Right atrium auricular region (tissue), 2 donors: ENCODE data around the gene RASGRF2. TPM values are rescaled to one million over a fixed set of nuclear protein-coding genes. Genes with fewer than 3 reads are reported as not detected.

Experiments used
- DNase-seq: peaks from one replicate; pipeline ENCODE4 v3.0.0-alpha.2; 2019; ENCODE audit warnings: low spot score
- H3K27ac ChIP-seq, 2 donors: fragments of 200-600 bp; sonication (generic); 1 replicate in 1 of 2; 2 replicates in 1 of 2; pipeline ENCODE4 v1.5.1; 2016 to 2019
- H3K27me3 ChIP-seq, 2 donors: fragments of 200-600 bp; sonication (generic); one replicate each; pipeline versions ENCODE4 v1.5.1 to v1.6.0; 2017 to 2019
- H3K36me3 ChIP-seq: fragments of 200-600 bp; sonication (generic); one replicate; pipeline ENCODE4 v1.5.1; 2016
- H3K4me1 ChIP-seq, 2 donors: fragments of 200-600 bp; sonication (generic); one replicate each; pipeline versions ENCODE4 v1.5.1 to v1.6.0; 2017 to 2019
- H3K4me3 ChIP-seq, 2 donors: fragments of 200-600 bp; sonication (generic); 1 replicate in 1 of 2; 2 replicates in 1 of 2; pipeline ENCODE4 v1.5.1; 2017 to 2019; ENCODE audit warnings: mild to moderate bottlenecking in 1 of 2, moderate library complexity in 1 of 2
- H3K9me3 ChIP-seq, 2 donors: fragments of 200-600 bp; sonication (generic); one replicate each; pipeline ENCODE4 v1.5.1; 2019
- CTCF ChIP-seq, 2 donors: fragments of 200-600 bp; sonication (generic); IDR thresholded peaks; one replicate each; pipeline ENCODE4 v1.5.1; 2019; ENCODE audit warnings: antibody characterized with exemption in 2 of 2
- total RNA-seq, 2 donors: library from RNA; depleted of rRNA; stranded (reverse); fragments of >200 nt; gene quantifications; one replicate each; pipeline ENCODE4 v1.1.0, GENCODE V29; 2016

RASGRF2 gene
- total RNA-seq, 2 donors from 2014 or later: 3.5 to 6.3 TPM

- Histone ChIP-seq H3K4me3 (no peak overlapping the region), H3K4me1 (no peaks in the 10 kb centered on the region), H3K9me3 (no peaks in the 10 kb centered on the region), H3K27me3 (no peaks in the 10 kb centered on the region), H3K36me3 (no peaks in the 10 kb centered on the region), H3K27ac (no peak overlapping the region)
- TF ChIP-seq CTCF (IDR thresholded peaks at IDR 0.05): no peak
- no peak for DNase-seq
Measured at GRCh38 chr5:81203729-81204128, 243.6 kb downstream of the RASGRF2 start.

GRCh38 chr5:81204205-81204604, 244.0 kb downstream of the RASGRF2 start:
- no peak for TF ChIP-seq CTCF (IDR thresholded peaks at IDR 0.05)
- H3K27ac ChIP-seq: no peak overlapping the region
- H3K36me3 ChIP-seq: no peaks in the 10 kb centered on the region
- no peaks in the 10 kb centered on the region for H3K27me3 ChIP-seq
- DNase-seq: no peak
- H3K9me3 ChIP-seq: no peaks in the 10 kb centered on the region
- no peaks in the 10 kb centered on the region for H3K4me1 ChIP-seq
- no peak overlapping the region for H3K4me3 ChIP-seq

GRCh38 chr5:81205058-81205457, 244.9 kb downstream of the RASGRF2 start:
- TF ChIP-seq CTCF (IDR thresholded peaks at IDR 0.05): no peak
- no peaks in the 10 kb centered on the region for H3K4me1 ChIP-seq
- no peak overlapping the region for H3K4me3 ChIP-seq
- H3K36me3 ChIP-seq: no peaks in the 10 kb centered on the region
- DNase-seq: no peak
- H3K27ac ChIP-seq: no peak overlapping the region
- H3K9me3 ChIP-seq: no peaks in the 10 kb centered on the region
- H3K27me3 ChIP-seq: no peaks in the 10 kb centered on the region

GRCh38 chr5:81207009-81207408, 246.8 kb downstream of the RASGRF2 start:
- Histone ChIP-seq H3K27ac (no peak overlapping the region), H3K36me3 (no peaks in the 10 kb centered on the region), H3K4me3 (no peak overlapping the region), H3K9me3 (no peaks in the 10 kb centered on the region), H3K4me1 (no peaks in the 10 kb centered on the region), H3K27me3 (no peaks in the 10 kb centered on the region)
- no peak for DNase-seq
- no peak for TF ChIP-seq CTCF (IDR thresholded peaks at IDR 0.05)

GRCh38 chr5:81208904-81209303, 248.7 kb downstream of the RASGRF2 start:
- Histone ChIP-seq H3K36me3 (no peaks in the 10 kb centered on the region), H3K4me3 (no peak overlapping the region), H3K27ac (no peak overlapping the region), H3K4me1 (no peaks in the 10 kb centered on the region), H3K27me3 (no peaks in the 10 kb centered on the region), H3K9me3 (no peaks in the 10 kb centered on the region)
- no peak for DNase-seq
- no peak for TF ChIP-seq CTCF (IDR thresholded peaks at IDR 0.05)

GRCh38 chr5:81209386-81209785, 249.2 kb downstream of the RASGRF2 start:
- Histone ChIP-seq H3K4me1 (no peaks in the 10 kb centered on the region), H3K27ac (no peak overlapping the region), H3K27me3 (no peaks in the 10 kb centered on the region), H3K4me3 (no peak overlapping the region), H3K36me3 (no peaks in the 10 kb centered on the region), H3K9me3 (no peaks in the 10 kb centered on the region)
- no peak for DNase-seq
- no peak for TF ChIP-seq CTCF (IDR thresholded peaks at IDR 0.05)
